ENCODE results near the gene ASF1B. TPM values are rescaled to one million over a fixed set of nuclear protein-coding genes. Genes with fewer than 3 reads are reported as not detected.
"Not testable (repeated sequence)": the region's sequence is repeated elsewhere in the genome, so short reads cannot be mapped to it uniquely, and the experiment has no call there.

Gene ASF1B
- total RNA-seq, result 0.45 TPM

GRCh38 chr19:14136509-14137281, at the start of gene ASF1B:
Gene ASF1B, minus strand, starts transcription at chr19:14136589. Its CDS starts 133 bp downstream, at chr19:14136456.
- ATAC-seq (peak; percentile 89), DNase-seq (ENCODE audit: low spot score) (peak; percentile 99)

GRCh38 chr19:14185691-14186090, 49.3 kb upstream of the ASF1B start:
- not testable (repeated sequence) for ATAC-seq; DNase-seq (ENCODE audit: low spot score)

GRCh38 chr19:14185158-14185557, 48.8 kb upstream of the ASF1B start:
- no peak for DNase-seq (ENCODE audit: low spot score)
- ATAC-seq, result no peak

- DNase-seq (ENCODE audit: low spot score), result no peak
- no peak for ATAC-seq
Observed at GRCh38 chr19:14183741-14184350, 47.5 kb upstream of the ASF1B start.

GRCh38 chr19:14182476-14182875, 46.1 kb upstream of the ASF1B start:
- peak; percentile 16 for ATAC-seq
- no peak for DNase-seq (ENCODE audit: low spot score)

- ATAC-seq (no peak), DNase-seq (ENCODE audit: low spot score) (no peak)
Observed at GRCh38 chr19:14181906-14182305, 45.5 kb upstream of the ASF1B start.

GRCh38 chr19:14181199-14181598, 44.8 kb upstream of the ASF1B start:
- not testable (repeated sequence) for ATAC-seq; DNase-seq (ENCODE audit: low spot score)

- ATAC-seq (no peak), DNase-seq (ENCODE audit: low spot score) (no peak)
Observed at GRCh38 chr19:14177496-14178074, 41.2 kb upstream of the ASF1B start.

GRCh38 chr19:14175351-14175792, 39.0 kb upstream of the ASF1B start:
- ATAC-seq, result no peak

GRCh38 chr19:14174883-14175282, 38.5 kb upstream of the ASF1B start:
- ATAC-seq (no peak), DNase-seq (ENCODE audit: low spot score) (no peak)

More at GRCh38 chr19:14175351-14175792, 39.0 kb upstream of the ASF1B start:
- no peak for DNase-seq (ENCODE audit: low spot score)

GRCh38 chr19:14168993-14169392, 32.6 kb upstream of the ASF1B start:
- ATAC-seq, result no peak
- no peak for DNase-seq (ENCODE audit: low spot score)

GRCh38 chr19:14168259-14168972, 32.0 kb upstream of the ASF1B start:
- ATAC-seq (no peak), DNase-seq (ENCODE audit: low spot score) (no peak)

- ATAC-seq (peak; percentile 50), DNase-seq (ENCODE audit: low spot score) (no peak)
Observed at GRCh38 chr19:14167576-14168138, 31.3 kb upstream of the ASF1B start.

GRCh38 chr19:14166999-14167575, 30.7 kb upstream of the ASF1B start:
- ATAC-seq (no peak), DNase-seq (ENCODE audit: low spot score) (no peak)

- DNase-seq (ENCODE audit: low spot score) (no peak), ATAC-seq (no peak)
Observed at GRCh38 chr19:14165990-14166830, 29.8 kb upstream of the ASF1B start.

GRCh38 chr19:14164724-14165493, 28.5 kb upstream of the ASF1B start:
- DNase-seq (ENCODE audit: low spot score) (no peak), ATAC-seq (no peak)

- DNase-seq (ENCODE audit: low spot score), result no peak
- ATAC-seq, result no peak
Observed at GRCh38 chr19:14164082-14164481, 27.7 kb upstream of the ASF1B start.

- ATAC-seq (no peak), DNase-seq (ENCODE audit: low spot score) (no peak)
Observed at GRCh38 chr19:14162871-14163297, 26.5 kb upstream of the ASF1B start.

GRCh38 chr19:14161305-14161704, 24.9 kb upstream of the ASF1B start:
- no peak for ATAC-seq
- DNase-seq (ENCODE audit: low spot score), result no peak

Measured in left lobe of liver (tissue), 2 donors.